ENCODE results near the gene TFDP1.

The TFDP1 gene, protein sequence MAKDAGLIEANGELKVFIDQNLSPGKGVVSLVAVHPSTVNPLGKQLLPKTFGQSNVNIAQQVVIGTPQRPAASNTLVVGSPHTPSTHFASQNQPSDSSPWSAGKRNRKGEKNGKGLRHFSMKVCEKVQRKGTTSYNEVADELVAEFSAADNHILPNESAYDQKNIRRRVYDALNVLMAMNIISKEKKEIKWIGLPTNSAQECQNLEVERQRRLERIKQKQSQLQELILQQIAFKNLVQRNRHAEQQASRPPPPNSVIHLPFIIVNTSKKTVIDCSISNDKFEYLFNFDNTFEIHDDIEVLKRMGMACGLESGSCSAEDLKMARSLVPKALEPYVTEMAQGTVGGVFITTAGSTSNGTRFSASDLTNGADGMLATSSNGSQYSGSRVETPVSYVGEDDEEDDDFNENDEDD

DNA sequence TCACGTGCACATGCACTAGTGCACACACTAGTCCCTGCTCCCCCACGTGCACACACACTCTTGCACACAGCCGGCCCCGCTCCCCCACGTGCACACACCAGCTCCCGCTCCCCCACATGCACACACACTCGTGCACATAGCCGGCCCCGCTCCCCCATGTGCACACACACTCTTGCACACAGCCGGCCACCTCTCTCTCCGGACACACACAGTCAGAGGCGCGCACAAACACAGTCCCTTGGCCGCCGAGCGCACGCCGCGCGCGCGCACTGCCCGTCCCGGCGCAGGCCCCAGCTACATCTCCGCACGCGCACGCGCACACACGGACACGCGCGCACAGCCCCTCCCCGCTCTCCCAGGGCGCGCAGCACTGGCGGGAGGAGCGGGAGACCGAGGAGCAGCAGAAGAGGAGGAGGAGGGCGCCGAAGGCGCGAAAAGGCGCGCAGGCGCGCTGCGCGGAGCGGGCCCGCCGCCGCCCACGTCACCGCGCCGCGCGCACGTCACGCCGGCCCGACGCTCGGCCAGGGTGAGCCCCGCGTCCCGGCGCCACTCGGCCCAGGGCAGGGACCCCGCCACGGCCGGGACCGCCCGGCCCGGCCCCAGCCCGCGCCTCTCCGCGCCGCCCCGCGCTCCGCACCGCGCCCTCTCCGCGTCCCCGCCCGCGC is at the start of gene TFDP1:
Gene TFDP1, plus strand, starts transcription at position 549 of the 665 bp plus-strand sequence. CDS start 1,085 bp downstream, outside the sequence.
- DNase-seq = peak; percentile 96

DNA sequence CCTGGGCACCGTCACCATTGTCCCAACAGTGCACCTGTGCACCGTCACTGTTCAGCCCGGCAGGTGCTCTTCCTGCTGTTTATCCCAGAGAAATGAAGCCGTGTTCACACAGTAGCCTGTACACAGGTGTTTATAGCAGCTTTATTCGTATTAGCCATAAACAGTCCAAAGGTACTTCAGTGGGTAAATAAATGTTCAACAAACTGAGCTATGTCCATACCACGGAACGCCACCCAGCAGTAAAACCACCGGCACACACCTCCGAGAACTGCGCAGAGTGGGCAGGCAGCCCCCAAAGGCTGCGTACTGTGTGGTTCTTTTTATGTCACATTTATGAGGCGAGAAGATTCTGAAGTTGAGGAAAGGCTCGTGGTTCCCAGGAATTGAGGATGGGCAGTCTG is 49.2 kb upstream of the TFDP1 start:
- DNase-seq = no peak

DNA sequence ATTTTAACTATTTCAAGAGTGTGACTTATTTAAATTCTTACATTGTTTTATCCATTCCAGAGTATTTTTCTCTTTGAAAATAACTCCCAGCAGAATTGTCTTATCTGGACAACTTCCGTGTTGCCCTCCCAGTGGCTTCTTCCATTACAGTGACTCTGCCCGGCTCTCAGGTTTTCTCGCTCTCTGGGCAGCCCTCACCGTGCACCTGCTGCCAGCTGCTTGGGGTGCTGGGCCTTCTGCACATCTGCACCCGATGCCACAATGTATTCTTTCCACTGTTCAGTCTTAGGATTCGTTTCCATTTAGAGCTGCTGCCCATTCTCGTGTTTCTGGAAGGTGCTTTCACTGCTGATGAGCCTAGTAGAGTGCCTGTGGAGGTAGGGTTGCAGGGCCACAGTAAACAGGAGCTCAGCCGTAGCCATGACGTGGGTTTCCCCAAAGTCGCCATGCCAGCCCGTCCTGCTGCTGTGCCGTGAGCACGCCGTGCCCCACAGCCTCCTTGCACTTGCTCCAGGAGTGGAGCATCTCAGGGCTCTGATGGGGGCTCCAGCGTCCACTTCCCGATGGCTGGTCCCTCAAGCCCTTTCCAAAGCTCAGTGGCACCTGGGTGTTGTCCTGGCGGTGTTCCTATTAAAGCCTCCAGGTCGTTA is 48.0 kb upstream of the TFDP1 start:
- no peak for DNase-seq

DNA sequence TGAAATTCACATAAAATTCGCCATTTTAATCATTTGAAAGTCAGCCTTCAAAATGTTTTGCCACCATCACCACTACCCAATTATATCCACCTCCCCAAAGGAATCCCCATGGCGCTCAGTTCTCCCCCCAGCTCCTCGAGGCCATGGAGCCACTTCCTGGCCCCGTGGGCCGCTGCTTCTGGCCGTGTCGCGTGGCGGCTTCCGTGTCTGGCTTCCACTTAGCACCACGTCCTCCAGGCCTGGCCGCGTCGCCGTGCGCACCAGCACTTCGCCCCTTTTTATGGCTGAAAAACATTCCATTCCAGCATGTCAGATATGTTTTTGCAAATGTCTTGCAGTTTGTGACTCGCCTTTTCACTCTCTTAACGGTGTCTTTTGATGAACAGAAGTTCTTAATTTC is 47.3 kb upstream of the TFDP1 start:
- DNase-seq = no peak

DNA sequence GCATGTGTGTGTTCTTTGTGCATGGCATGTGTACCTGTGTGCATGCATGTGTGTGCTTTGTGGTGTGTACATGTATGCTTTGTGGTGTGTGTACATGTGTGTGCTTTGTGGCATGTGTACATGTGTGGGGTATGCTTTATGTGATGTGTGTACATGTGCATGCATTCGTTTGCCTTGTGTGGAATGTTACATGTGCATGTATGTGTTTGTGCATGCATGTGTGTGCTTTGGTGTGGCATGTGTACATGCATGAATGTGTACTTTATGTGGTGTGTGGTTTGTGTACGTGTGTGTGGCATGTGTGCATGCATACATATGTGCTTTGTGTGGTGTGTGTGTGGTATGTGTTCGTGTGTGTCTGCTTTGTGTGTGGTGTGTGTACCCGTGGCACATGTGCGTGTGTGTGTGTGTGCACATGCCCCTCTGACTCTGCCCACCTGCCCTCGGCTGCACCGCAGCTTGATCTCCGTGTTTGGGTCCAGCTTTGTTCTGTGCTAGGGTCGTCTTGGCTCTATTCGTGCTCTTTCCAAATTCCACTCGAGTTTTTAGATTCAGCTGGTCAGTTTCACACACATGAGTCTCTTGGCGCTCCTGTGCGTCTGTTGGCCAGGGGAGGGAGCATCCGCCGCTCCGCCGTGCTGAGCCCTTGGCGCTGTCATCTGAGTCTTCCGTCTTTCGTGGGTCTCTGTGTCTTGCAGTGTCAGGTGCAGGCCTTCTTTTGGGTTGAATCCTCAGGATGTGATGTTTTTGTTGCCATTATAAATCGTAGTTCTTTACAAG is 46.5 kb upstream of the TFDP1 start:
- DNase-seq = no peak

DNA sequence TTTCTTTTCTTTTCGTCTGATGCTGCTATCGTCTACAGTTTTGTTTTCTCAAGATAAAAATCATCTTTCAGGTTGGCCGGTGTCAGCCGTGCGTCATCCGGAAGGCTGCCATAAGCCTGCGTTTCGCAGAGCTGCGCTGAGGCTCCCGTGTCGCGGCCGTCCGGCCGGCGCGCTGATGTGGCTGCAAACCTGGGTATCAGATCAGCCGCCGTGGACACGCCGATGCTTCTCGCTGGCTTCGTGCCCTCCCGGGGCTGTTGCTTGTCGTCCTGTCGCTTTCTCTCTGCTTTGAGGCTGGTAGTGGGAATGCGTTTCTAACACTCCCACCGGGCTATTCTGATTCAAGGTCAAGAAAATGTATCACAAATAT is 45.9 kb upstream of the TFDP1 start:
- DNase-seq = no peak

DNA sequence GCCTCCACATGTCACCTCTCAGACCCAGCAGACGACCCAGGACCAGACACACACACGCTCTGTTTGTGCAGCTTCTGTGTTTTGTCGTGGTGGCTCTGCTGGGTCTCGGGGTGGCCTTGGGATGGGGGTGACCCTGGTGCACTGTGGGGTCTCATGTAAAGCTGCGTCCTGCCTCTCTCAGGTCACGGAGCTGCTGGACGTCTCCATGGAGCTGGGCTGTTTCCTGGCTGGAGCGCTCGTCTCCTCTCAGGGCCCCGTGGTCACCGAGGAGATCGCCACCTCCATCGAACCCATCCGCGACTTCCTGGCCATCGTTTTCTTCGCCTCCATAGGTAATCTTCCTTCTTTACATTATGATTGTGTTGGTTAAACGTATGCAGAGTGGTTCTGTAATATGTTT is 45.4 kb upstream of the TFDP1 start:
- DNase-seq = no peak

DNA sequence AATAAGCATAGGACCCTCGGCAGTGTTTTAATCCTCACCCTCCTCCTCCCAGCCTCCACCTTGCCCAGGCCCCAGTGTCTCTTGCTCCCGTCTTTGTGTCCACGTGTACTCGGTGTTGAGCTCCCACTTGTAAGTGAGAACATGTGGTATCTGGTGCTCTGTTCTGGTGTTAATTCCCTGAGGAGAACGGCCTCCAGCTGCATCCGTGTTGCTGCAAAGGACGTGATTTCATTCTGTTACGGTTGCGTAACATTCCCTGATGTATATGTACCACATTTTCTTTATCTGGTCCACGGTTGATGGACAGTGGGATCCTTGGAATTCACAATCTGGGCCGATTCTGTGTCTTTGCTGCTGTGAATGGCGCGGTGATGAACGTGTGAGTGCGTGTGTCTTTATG is 44.7 kb upstream of the TFDP1 start:
- DNase-seq = no peak

DNA sequence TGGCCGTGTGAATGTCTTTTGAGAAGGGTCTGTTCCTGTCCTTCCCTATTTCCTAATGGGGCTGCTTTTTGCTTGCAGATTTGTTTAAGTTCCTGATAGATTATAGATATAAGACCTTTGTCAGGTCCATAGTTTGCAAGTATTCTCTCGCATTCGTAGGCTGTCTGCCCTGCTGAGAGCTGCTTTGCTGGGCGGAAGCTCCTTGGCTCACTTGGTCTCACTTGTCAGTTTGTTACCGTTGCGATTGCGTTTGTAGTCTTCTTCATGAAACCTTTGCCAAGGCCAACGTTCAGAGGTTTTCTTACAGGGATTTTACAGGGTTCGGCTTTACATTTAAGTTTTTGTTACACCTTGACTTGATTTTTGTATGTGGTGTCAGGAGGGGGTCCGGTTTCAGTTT is 44.0 kb upstream of the TFDP1 start:
- DNase-seq = no peak

DNA sequence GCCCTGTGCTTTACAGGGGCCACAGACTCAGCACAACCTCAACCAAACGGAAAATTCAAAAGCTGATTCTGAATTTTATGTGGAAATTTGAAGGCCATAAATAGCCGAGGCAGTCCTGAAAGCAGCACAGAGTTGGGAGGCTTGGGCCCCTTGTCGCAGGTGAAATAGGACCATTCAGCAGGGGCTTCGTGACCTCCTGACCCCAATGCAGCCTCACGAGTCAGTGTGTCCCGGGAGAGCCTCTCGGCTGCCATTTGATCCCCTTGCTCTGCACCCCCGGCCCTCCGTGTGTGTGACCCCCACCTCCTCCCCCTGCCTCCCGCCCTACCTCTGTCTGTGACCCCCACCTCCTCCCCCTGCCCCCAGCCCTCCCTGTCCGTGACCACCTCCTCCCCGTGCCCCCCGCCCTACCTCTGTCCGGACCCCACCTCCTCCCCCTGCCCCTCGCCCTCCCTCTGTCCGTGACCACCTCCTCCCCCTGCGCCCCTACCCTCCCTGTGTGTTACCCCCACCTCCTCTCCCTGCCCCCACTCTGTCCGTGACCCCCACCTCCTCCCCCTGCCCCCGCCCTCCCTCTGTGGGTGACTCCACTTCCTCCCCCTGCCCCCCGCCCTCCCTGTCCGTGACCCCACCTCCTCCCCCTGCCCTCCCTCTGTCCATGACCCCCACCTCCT is 41.7 kb upstream of the TFDP1 start:
- DNase-seq = no peak

DNA sequence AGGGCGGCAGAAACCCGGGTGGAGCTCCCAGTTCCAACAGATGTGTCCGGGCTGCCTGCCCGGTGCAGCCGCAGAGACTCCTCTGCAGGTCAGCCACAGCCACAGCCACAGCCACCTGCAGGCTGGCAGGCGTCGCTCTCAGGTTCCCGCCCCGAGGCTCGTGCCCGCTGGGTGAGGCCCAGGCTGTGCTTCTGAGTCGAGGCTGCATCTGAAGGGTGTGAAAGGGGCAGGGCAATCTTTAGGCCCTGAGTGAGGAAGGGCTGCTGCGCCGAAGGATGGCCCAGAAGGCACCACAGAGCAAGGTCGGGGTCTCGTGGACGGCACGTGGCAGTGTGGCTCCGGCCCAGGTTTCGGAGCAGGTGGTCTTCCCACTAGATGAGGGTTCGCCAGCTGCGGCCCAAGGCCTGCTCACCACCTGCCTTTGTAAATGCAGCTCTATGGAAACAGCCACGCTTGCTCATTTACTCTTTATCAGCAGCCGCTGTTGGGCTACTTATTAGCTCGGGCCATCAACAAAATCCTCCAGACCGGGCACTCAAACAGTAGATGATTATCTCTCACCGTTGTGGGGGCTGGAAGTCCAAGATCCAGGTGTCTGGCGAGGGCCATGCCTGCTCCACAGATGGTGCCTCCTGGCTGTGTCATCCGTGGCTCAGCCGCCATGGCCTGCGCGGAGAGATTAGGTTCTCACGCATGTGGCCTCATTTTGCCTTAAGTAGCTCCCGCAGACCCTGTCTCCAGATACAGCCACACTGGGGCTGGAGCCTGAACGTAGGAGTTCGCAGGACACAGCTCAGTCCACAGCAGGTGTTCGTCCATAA is 40.3 kb upstream of the TFDP1 start:
- DNase-seq = no peak

DNA sequence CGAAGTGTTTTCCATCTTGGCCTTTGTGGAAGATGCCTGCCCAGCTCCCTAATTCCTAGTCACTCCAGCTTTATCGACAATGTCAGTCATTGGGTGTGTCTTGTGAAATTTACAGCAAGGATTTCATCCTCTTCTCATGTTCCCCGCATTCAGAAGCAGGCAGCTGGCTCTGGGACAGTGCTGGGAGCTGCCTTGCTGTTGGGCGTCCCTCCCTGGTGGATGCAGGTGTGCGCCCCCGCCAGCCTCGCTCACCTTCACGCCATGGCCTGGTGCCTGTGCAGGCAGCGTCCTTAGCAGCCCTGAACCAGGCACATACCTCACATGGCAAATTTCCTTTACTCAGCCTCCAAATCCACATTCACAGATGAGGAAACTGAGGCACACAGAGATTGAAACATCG is 39.7 kb upstream of the TFDP1 start:
- DNase-seq = no peak

DNA sequence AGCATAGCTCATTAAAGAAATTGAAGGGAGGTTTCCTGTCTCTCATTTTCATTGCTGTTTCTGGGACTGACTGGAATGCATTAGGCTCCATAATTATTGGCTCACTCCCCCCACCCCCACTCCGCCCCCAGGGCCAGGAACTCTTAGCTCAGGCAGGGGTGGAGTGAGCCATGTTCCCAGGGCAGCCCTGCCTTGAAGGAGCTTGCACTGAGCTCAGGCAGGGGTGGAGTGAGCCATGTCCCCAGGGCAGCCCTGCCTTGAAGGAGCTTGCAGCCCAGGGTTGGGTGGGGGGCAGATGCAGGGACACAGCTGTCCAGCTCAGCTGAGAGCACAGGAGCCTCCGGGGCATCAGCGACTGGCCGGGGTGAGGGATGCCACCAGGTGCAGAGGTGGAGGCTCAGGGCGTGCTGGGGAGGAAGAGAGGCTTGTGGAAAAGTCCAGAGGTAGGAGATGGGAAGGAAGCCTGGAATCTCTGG is 39.1 kb upstream of the TFDP1 start:
- DNase-seq = no peak

DNA sequence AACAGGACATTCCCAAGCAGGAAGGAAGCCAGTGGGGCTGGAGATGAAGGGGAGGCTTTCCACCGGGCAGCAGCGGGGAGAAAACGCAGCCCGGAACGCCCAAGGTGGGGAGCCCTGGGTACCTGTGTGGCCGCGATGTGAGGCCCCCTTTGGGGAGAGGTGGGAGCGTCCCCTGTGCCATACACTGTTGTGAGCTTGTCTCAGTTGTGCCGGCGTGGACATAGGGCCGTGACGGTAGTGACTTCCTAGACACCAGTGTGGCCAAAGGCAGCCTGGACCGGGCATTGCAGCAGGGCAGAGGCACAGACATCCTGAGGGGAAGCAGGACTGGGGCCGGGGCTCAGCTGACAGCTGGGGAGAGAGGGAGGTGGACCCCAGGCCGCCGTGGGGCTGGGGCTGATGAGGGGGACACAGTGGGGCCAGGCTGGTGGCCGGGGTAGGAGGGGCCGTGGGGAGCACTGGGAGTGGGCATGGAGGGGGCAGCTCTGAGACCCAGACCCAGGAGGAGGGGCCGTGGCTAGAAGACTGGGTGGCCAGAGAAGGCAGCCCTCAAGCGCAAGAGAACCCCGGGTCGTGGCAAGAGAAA is 38.5 kb upstream of the TFDP1 start:
- DNase-seq = no peak

DNA sequence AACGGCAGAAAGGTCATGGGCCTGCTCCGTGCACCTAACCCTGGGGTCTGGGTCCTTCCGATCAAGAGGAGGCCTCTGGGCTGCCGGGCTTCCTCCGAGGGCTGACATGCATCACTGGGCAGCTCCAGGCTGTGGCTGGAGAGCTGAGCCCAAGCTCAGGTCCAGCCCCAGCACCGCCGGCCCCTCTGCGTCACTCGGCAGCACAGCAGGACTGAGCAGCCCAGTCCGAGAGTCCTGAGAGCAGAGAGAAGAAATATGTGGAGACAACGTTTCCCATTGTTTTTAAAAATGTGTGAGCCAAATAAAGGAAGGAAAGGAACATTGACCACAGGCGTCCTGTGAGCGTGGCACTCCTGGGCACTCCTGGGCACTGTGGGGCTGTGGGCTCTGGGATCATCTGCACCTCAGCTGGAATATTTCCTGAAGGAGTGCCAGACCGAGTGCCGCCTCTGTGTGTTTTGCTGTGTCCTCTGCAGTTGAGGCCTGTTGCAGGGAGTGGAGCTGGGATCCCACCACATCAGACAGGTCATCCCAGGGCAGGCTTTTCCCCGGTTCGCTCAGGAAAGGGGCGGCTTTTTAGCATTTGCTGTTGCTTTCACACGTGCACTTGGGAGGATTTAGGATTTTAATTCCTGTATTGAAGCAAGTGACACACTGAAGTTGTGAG is 37.8 kb upstream of the TFDP1 start:
- DNase-seq = no peak

DNA sequence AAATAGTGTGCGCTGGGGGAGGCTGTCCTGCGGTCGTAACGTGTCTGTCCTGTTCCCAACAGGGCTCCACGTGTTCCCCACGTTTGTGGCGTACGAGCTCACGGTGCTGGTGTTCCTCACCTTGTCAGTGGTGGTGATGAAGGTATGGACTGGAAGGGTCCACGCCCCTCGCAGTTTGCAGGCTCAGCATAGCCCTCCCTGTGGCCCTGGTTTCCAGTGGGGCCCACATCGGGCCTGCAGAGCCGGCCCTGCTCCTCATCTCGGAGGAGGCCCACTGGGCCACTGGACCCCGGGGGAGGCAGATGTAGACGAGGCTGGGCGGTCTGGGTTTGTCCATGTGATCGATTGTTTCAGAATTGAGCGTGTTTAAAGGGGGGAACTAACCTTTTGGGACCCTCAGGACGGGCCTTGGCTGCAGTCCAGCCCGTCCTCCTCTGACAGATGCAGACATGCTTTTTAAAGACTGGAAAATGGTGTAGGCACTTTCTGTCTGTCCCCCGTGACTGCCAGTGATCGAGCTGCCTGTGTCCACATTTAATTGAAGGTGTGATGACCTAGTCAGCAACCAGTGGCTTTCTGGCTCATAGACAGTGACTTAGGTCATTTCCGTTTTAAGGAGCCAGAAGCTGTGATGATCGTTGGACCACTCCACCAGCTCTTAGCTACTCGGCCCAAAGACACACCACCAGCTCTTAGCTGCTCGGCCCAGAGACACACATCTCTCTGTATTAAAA is 37.1 kb upstream of the TFDP1 start:
- DNase-seq = no peak

DNA sequence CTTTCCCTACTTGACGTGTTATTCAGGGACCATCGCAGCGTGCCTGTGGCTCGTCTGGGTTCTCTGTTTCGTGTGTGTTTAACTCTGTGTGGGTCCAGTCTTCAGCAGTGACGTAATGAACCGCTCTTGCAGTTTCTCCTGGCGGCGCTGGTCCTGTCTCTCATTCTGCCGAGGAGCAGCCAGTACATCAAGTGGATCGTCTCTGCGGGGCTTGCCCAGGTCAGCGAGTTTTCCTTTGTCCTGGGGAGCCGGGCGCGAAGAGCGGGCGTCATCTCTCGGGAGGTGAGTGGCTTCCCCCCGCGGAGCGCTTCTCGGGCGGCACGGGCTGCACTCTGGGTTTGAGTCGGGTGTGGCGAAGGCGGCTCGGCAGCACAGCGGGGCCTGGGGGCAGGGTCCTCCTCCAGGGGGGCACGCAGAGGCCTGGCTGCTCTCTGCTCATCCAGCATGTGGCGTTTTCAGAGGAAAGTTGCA is 36.3 kb upstream of the TFDP1 start:
- no peak for DNase-seq

DNA sequence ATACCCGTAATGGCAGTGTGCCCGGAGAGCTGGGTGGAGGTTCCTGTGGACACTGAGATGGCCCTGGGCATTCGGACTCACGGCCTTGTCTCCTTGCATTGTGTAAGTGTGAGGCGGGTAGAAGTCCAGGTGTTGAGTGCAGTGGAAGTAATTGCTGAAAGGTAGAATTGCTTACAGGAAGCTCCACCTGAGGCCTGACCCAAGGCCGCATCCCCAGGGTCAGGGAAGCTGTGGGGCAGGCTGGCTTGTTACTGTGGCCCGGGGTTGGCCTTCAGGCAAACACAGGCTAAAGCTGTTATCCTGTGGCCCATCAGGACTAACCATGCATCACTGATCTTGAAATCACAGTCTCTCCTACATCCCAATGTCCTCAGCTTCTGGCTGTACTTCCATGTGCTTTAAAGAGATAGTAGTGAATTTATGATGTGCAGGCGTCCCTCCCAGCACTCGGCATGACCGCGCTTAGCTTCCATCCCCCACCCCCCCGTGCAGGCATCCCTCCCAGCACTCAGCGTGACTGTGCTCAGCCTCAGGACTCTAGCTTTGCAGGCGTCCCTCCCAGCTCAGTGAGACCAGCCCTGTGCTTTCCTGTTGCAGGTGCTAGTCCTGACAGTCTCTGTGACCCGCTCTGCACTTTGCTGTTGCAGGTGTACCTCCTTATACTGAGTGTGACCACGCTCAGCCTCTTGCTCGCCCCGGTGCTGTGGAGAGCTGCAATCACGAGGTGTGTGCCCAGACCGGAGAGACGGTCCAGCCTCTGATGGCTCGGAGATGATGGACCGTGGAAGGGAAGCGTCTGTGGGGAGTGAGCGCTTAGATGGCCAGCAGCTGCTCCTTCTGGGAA is 35.6 kb upstream of the TFDP1 start:
- no peak for DNase-seq

DNA sequence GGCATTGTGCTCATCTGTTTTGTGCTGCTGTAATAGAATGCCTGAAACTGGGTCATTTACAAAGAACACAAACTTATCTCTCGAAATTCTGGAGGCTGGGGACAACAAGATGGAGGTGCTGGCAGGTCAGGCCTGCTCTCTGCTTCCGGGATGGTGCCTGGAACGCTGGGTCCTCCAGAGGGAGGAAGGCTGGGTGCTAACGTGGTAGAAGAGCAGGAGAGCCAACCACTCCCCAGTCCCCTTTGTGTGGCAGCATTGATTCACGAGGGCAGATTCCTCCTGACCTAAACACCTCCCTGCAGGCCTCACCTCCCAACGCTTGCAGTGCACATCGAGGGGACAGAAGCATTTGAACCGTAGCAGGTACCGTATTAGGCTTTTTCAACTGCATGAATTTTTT is 34.1 kb upstream of the TFDP1 start:
- no peak for DNase-seq

Data from activated CD4-positive, alpha-beta T cell treated with anti-CD3 and anti-CD28 coated beads, Interleukin-10, Interleukin-2, amounts not matched to agents 100 ng/mL and 50 ng/mL, durations not matched to agents 16 hours and 8 hours (primary cell).